Neural progenitor cell (in vitro differentiated cells): ENCODE data around the gene METRN. TPM values are rescaled to one million over a fixed set of nuclear protein-coding genes. Genes with fewer than 3 reads are reported as not detected.

Experiments
- DNase-seq: peaks from one replicate; pipeline ENCODE4 v3.0.0-alpha.2; 2016; ENCODE audit warnings: low spot score
- H2AFZ ChIP-seq: fragments of 200-600 bp; sonication (generic); replicated peaks from 2 replicates; pipeline ENCODE4 v1.6.1; 2016; ENCODE audit warnings: antibody characterized with exemption
- H3F3A ChIP-seq: fragments of 200-600 bp; sonication (generic); 2 replicates; pipeline ENCODE4 v1.6.1; 2016; ENCODE audit warnings: antibody characterized with exemption, low read depth
- H3K27ac ChIP-seq: fragments of 200-600 bp; sonication (generic); 2 replicates; pipeline ENCODE4 v1.5.1; 2016; ENCODE audit warnings: mild to moderate bottlenecking
- H3K27me3 ChIP-seq: fragments of 200-600 bp; sonication (generic); 2 replicates; pipeline ENCODE4 v1.6.1; 2016; ENCODE audit warnings: mild to moderate bottlenecking, moderate library complexity
- H3K36me3 ChIP-seq: fragments of 200-600 bp; sonication (generic); 2 replicates; pipeline ENCODE4 v1.5.1; 2016
- H3K4me1 ChIP-seq: fragments of 200-600 bp; sonication (generic); 2 replicates; pipeline ENCODE4 v1.6.1; 2016; ENCODE audit warnings: mixed run types
- H3K4me2 ChIP-seq: fragments of 200-600 bp; sonication (generic); 2 replicates; pipeline ENCODE4 v1.6.1; 2016
- H3K4me3 ChIP-seq: fragments of 200-600 bp; sonication (generic); 2 replicates; pipeline ENCODE4 v1.5.1; 2016
- H3K79me2 ChIP-seq: fragments of 200-600 bp; sonication (generic); 2 replicates; pipeline ENCODE4 v1.6.1; 2016; ENCODE audit warnings: low read depth
- H3K9ac ChIP-seq: fragments of 200-600 bp; sonication (generic); 2 replicates; pipeline ENCODE4 v1.6.1; 2016
- H3K9me3 ChIP-seq: fragments of 200-600 bp; sonication (generic); 2 replicates; pipeline ENCODE4 v1.5.1; 2016; ENCODE audit warnings: low read depth
- H4K20me1 ChIP-seq: fragments of 200-600 bp; sonication (generic); 2 replicates; pipeline ENCODE4 v1.6.1; 2016; ENCODE audit warnings: low read depth
- H3K27ac Mint-ChIP-seq: 3 replicates; pipeline ENCODE4 v1.8.0; 2021; ENCODE audit warnings: mixed read lengths
- H3K27me3 Mint-ChIP-seq: 2 replicates; pipeline ENCODE4 v1.8.0; 2022; ENCODE audit warnings: low read depth, mild to moderate bottlenecking, inconsistent platforms, moderate library complexity, mixed read lengths; ENCODE audit not compliant: insufficient read depth
- H3K36me3 Mint-ChIP-seq: 3 replicates; pipeline ENCODE4 v1.8.0; 2021; ENCODE audit warnings: mixed read lengths
- H3K4me1 Mint-ChIP-seq: 3 replicates; pipeline ENCODE4 v1.8.0; 2021; ENCODE audit warnings: mixed read lengths
- H3K4me3 Mint-ChIP-seq: 3 replicates; pipeline ENCODE4 v1.8.0; 2021; ENCODE audit warnings: mild to moderate bottlenecking, moderate library complexity, mixed read lengths
- H3K9me3 Mint-ChIP-seq: 3 replicates; pipeline ENCODE4 v1.8.0; 2020; ENCODE audit warnings: mixed read lengths
- EZH2 ChIP-seq: fragments of 200-600 bp; sonication (generic); IDR thresholded peaks from 2 replicates; pipeline ENCODE4 v1.6.1; 2017; ENCODE audit warnings: antibody characterized with exemption, mild to moderate bottlenecking, moderate library complexity
- EZH2phosphoT487 ChIP-seq: fragments of 200-600 bp; sonication (generic); IDR thresholded peaks from 2 replicates; pipeline ENCODE4 v1.6.1; 2017; ENCODE audit warnings: antibody characterized with exemption
- total RNA-seq: library from RNA; depleted of rRNA; stranded (reverse); fragments of >200 nt; gene quantifications from 2 replicates; pipeline ENCODE4 v1.2.3, GENCODE V29; 2015; ENCODE audit warnings: low replicate concordance
- TF ChIP-seq, protein P1 (sequence below): fragments of 200-600 bp; sonication (generic); IDR thresholded peaks from 2 replicates; pipeline ENCODE4 v1.5.1; 2017; ENCODE audit warnings: antibody characterized with exemption, mild to moderate bottlenecking

METRN gene
- total RNA-seq, 1 donor from 2014 or later, result 24.3 TPM

DNA sequence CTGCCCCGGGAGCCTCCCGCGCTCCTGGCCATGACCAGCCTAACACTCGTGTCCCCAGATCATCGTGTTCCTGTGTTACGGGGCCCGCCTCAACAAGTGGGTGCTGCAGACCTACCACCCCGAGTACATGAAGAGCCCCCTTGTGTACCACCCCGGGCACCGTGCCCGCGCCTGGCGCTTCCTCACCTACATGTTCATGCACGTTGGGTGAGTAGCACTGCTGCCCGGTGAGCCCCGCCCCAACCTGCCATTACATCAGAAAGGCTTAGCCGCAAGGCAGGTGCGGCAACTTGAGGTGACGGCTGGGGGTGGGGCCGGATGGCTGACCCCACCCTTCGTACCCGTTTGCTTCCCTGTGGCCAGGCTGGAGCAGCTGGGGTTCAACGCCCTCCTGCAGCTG lies 38.0 kb upstream of the METRN start:
- Mint-ChIP-seq H3K36me3 (no peaks in the 10 kb centered on the region), H3K4me1 (peaks cover 14% of the 10 kb centered on the region), H3K27me3 (peaks cover 5% of the 10 kb centered on the region), H3K27ac (no peak overlapping the region), H3K4me3 (no peak overlapping the region), H3K9me3 (no peaks in the 10 kb centered on the region)
- no peak overlapping the region for H3K27ac ChIP-seq
- peaks cover 13% of the 10 kb centered on the region for H3K79me2 ChIP-seq
- H3K9ac ChIP-seq, result no peak overlapping the region
- no peak for DNase-seq
- TF ChIP-seq EZH2phosphoT487 (no peak), EZH2 (no peak)
- TF ChIP-seq, protein P1, sequence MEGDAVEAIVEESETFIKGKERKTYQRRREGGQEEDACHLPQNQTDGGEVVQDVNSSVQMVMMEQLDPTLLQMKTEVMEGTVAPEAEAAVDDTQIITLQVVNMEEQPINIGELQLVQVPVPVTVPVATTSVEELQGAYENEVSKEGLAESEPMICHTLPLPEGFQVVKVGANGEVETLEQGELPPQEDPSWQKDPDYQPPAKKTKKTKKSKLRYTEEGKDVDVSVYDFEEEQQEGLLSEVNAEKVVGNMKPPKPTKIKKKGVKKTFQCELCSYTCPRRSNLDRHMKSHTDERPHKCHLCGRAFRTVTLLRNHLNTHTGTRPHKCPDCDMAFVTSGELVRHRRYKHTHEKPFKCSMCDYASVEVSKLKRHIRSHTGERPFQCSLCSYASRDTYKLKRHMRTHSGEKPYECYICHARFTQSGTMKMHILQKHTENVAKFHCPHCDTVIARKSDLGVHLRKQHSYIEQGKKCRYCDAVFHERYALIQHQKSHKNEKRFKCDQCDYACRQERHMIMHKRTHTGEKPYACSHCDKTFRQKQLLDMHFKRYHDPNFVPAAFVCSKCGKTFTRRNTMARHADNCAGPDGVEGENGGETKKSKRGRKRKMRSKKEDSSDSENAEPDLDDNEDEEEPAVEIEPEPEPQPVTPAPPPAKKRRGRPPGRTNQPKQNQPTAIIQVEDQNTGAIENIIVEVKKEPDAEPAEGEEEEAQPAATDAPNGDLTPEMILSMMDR, result no peak
- H3K4me1 ChIP-seq, result peaks cover 15% of the 10 kb centered on the region
- peaks cover under 1% of the 10 kb centered on the region for H3K36me3 ChIP-seq
- no peak overlapping the region for H3K4me3 ChIP-seq
- H3K27me3 ChIP-seq, result peaks cover 17% of the 10 kb centered on the region
- peaks cover 54% of the 10 kb centered on the region for H3F3A ChIP-seq
- no peak overlapping the region for H3K4me2 ChIP-seq
- H3K9me3 ChIP-seq, result no peaks in the 10 kb centered on the region
- H4K20me1 ChIP-seq, result peaks cover 33% of the 10 kb centered on the region
- H2AFZ ChIP-seq, result no peak overlapping the region

DNA sequence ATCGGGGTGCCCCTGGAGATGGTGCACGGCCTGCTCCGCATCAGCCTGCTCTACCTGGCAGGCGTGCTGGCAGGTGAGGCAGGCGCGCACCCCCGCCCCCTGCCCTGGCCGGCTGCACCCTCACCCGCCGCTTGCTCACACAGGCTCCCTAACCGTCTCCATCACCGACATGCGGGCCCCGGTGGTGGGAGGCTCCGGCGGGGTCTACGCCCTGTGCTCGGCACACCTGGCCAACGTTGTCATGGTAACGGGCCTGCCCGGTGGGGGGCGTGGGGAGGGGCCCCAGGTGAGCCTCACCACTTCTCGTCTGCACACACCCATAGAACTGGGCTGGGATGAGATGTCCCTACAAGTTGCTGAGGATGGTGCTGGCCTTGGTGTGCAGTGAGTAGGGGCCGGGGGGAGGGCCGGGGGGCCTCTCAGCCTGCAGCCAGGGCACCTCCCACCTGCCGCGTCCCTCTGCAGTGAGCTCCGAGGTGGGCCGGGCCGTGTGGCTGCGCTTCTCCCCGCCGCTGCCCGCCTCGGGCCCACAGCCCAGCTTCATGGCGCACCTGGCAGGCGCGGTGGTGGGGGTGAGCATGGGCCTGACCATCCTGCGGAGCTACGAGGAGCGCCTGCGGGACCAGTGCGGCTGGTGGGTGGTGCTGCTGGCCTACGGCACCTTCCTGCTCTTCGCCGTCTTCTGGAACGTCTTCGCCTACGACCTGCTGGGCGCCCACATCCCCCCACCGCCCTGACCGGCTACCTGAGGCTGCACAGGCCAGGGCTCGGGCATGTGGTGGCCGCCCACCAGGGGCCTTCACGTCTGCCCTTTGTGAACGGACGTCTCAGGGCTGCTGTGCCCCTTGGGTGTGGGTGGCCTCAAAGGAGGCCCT lies 37.4 kb upstream of the METRN start:
- Histone ChIP-seq H3K9ac (no peak overlapping the region), H3K79me2 (peaks cover 19% of the 10 kb centered on the region), H3K36me3 (peaks cover 2% of the 10 kb centered on the region), H3K27me3 (peaks cover 17% of the 10 kb centered on the region), H3K4me1 (peaks cover 15% of the 10 kb centered on the region), H3K27ac (no peak overlapping the region), H4K20me1 (peaks cover 39% of the 10 kb centered on the region), H3K4me3 (no peak overlapping the region), H2AFZ (no peak overlapping the region), H3F3A (peaks cover 60% of the 10 kb centered on the region), H3K4me2 (no peak overlapping the region), H3K9me3 (no peaks in the 10 kb centered on the region)
- no peak overlapping the region for H3K27ac Mint-ChIP-seq
- DNase-seq, result no peak
- TF ChIP-seq EZH2, result no peak
- TF ChIP-seq, protein P1, result no peak
- TF ChIP-seq EZH2phosphoT487, result no peak
- H3K9me3 Mint-ChIP-seq, result no peaks in the 10 kb centered on the region
- peaks cover 2% of the 10 kb centered on the region for H3K36me3 Mint-ChIP-seq
- peaks cover 19% of the 10 kb centered on the region for H3K4me1 Mint-ChIP-seq
- no peak overlapping the region for H3K4me3 Mint-ChIP-seq
- peaks cover 7% of the 10 kb centered on the region for H3K27me3 Mint-ChIP-seq

- DNase-seq, result no peak
- H3K27ac Mint-ChIP-seq, result no peak overlapping the region
- peaks cover 25% of the 10 kb centered on the region for H3K4me1 Mint-ChIP-seq
- H3K9me3 Mint-ChIP-seq, result no peaks in the 10 kb centered on the region
- peaks cover 10% of the 10 kb centered on the region for H3K27me3 Mint-ChIP-seq
- H3K4me3 Mint-ChIP-seq, result no peak overlapping the region
- peaks cover 47% of the 10 kb centered on the region for H4K20me1 ChIP-seq
- H3K36me3 ChIP-seq, result peaks cover 2% of the 10 kb centered on the region
- no peak overlapping the region for H3K4me3 ChIP-seq
- H3K27ac ChIP-seq, result no peak overlapping the region
- TF ChIP-seq, protein P1, result no peak
- no peak for TF ChIP-seq EZH2phosphoT487
- no peak for TF ChIP-seq EZH2
- H3K9me3 ChIP-seq, result no peaks in the 10 kb centered on the region
- H3K36me3 Mint-ChIP-seq, result peaks cover 3% of the 10 kb centered on the region
- H2AFZ ChIP-seq, result no peak overlapping the region
- H3F3A ChIP-seq, result peaks cover 67% of the 10 kb centered on the region
- no peak overlapping the region for H3K4me2 ChIP-seq
- H3K4me1 ChIP-seq, result peaks cover 18% of the 10 kb centered on the region
- H3K9ac ChIP-seq, result no peak overlapping the region
- H3K27me3 ChIP-seq, result peaks cover 17% of the 10 kb centered on the region
- H3K79me2 ChIP-seq, result peaks cover 27% of the 10 kb centered on the region
These were observed 36.6 kb upstream of the METRN start for GRCh38 chr16:678209-678857.
